ENCODE measurements around the gene CCDC47. TPM values are rescaled to one million over a fixed set of nuclear protein-coding genes. Genes with fewer than 3 reads are reported as not detected.
A peak's percentile ranks its signal among the peaks of the same experiment; 100 is the strongest.

CCDC47 gene
- total RNA-seq, 4 donors from 2014 or later: 79.8 to 91.8 (median 89.1) TPM

GRCh38 chr17:63700528-63701455 is 72.6 kb downstream of the CCDC47 start:
- peaks cover 0 to 28% (median 0%) of the 10 kb centered on the region in 3 donors for H3K36me3 ChIP-seq
- H3K27me3 ChIP-seq: no peaks in the 10 kb centered on the region
- peak in 2 of 3 donors; percentile 66 to 75 for DNase-seq
- H3K27ac ChIP-seq: peak overlapping the region; percentile 88 to 100 (median 94)
- peaks cover 0 to 31% (median 28%) of the 10 kb centered on the region in 4 donors for H3K4me1 ChIP-seq
- H3K9me3 ChIP-seq: no peaks in the 10 kb centered on the region
- TF ChIP-seq POLR2A (IDR thresholded peaks at IDR 0.05): no peak
- TF ChIP-seq CTCF (IDR thresholded peaks at IDR 0.05): peak in 1 of 6 experiments; percentile 24
- H3K4me3 ChIP-seq: peak overlapping the region; percentile 75 to 92 (median 80)

GRCh38 chr17:63699638-63700527 is 73.5 kb downstream of the CCDC47 start, which contains the start of gene LIMD2:
TSS of gene LIMD2 (minus strand) at chr17:63700125. CDS start at chr17:63699298, 827 bp downstream.
- peaks cover 0 to 19% (median 0%) of the 10 kb centered on the region in 3 donors for H3K36me3 ChIP-seq
- peaks cover 0 to 36% (median 30%) of the 10 kb centered on the region in 4 donors for H3K4me1 ChIP-seq
- no peaks in the 10 kb centered on the region for H3K27me3 ChIP-seq
- peak within 1 kb of the TSS; percentile 88 to 100 (median 94) for H3K27ac ChIP-seq
- TF ChIP-seq POLR2A (IDR thresholded peaks at IDR 0.05) (no peak), CTCF (IDR thresholded peaks at IDR 0.05) (no peak)
- H3K9me3 ChIP-seq: no peaks in the 10 kb centered on the region
- DNase-seq: peak; percentile 70 to 91 (median 87)
- H3K4me3 ChIP-seq: peak within 1 kb of the TSS; percentile 75 to 92 (median 80)

GRCh38 chr17:63698886-63699637 is 74.3 kb downstream of the CCDC47 start:
- Histone ChIP-seq H3K27ac (peak overlapping the region; percentile 88 to 100 (median 94)), H3K4me3 (peak overlapping the region; percentile 75 to 92 (median 80)), H3K4me1 (peaks cover 0 to 36% (median 32%) of the 10 kb centered on the region in 4 donors), H3K27me3 (no peaks in the 10 kb centered on the region), H3K36me3 (peaks cover 0 to 17% (median 0%) of the 10 kb centered on the region in 3 donors), H3K9me3 (no peaks in the 10 kb centered on the region)
- no peak for TF ChIP-seq POLR2A (IDR thresholded peaks at IDR 0.05)
- no peak for TF ChIP-seq CTCF (IDR thresholded peaks at IDR 0.05)
- DNase-seq: peak; percentile 70 to 96 (median 95)

- H3K27ac ChIP-seq: peak overlapping the region; percentile 88 to 100 (median 94)
- no peaks in the 10 kb centered on the region for H3K9me3 ChIP-seq
- DNase-seq: peak in 1 of 3 donors; percentile 58
- H3K4me3 ChIP-seq: peak overlapping the region; percentile 75 to 92 (median 80)
- H3K36me3 ChIP-seq: peaks cover 0 to 17% (median 0%) of the 10 kb centered on the region in 3 donors
- H3K27me3 ChIP-seq: no peaks in the 10 kb centered on the region
- TF ChIP-seq POLR2A (IDR thresholded peaks at IDR 0.05) (no peak), CTCF (IDR thresholded peaks at IDR 0.05) (no peak)
- peaks cover 0 to 36% (median 32%) of the 10 kb centered on the region in 4 donors for H3K4me1 ChIP-seq
These were observed 75.0 kb downstream of the CCDC47 start for GRCh38 chr17:63698381-63698885.
